Endodermal cell (in vitro differentiated cells): ENCODE measurements around the gene TTC28. TPM values are rescaled to one million over a fixed set of nuclear protein-coding genes. Genes with fewer than 3 reads are reported as not detected.

Experiments
- DNase-seq: peaks from one replicate; pipeline ENCODE4 v3.0.0-alpha.2; 2017
- H3K27ac ChIP-seq: 2 replicates; pipeline ENCODE4 v1.5.1; 2013; ENCODE audit warnings: mild to moderate bottlenecking, low read depth, low read length, moderate library complexity
- H3K27me3 ChIP-seq: 2 replicates; pipeline ENCODE4 v1.6.1; 2013; ENCODE audit warnings: mild to moderate bottlenecking, low read length, moderate library complexity; ENCODE audit not compliant: insufficient read depth, control insufficient read depth, poor library complexity, severe bottlenecking
- H3K36me3 ChIP-seq: 2 replicates; pipeline ENCODE4 v1.7.0; 2013; ENCODE audit warnings: mild to moderate bottlenecking, low read length, moderate library complexity; ENCODE audit not compliant: control insufficient read depth, insufficient read depth
- H3K4me1 ChIP-seq: one replicate; pipeline ENCODE4 v1.7.0; 2013; ENCODE audit warnings: low read length; ENCODE audit not compliant: control insufficient read depth, insufficient read depth
- H3K4me3 ChIP-seq: 2 replicates; pipeline ENCODE4 v1.5.1; 2013; ENCODE audit warnings: mild to moderate bottlenecking, low read length, moderate library complexity
- H3K9ac ChIP-seq: 2 replicates; pipeline ENCODE4 v1.6.1; 2013; ENCODE audit warnings: mild to moderate bottlenecking, low read length, moderate library complexity; ENCODE audit not compliant: poor library complexity, severe bottlenecking; ENCODE audit errors: extremely low read depth
- H3K9me3 ChIP-seq: 2 replicates; pipeline ENCODE4 v1.6.1; 2013; ENCODE audit warnings: mild to moderate bottlenecking, low read length, moderate library complexity; ENCODE audit not compliant: control insufficient read depth
- H3K27ac Mint-ChIP-seq: 2 replicates; pipeline ENCODE4 v1.8.0; 2020; ENCODE audit warnings: mixed read lengths
- H3K27me3 Mint-ChIP-seq: 2 replicates; pipeline ENCODE4 v1.8.0; 2021; ENCODE audit warnings: mild to moderate bottlenecking, mixed read lengths; ENCODE audit not compliant: insufficient read depth
- H3K36me3 Mint-ChIP-seq: 2 replicates; pipeline ENCODE4 v1.8.0; 2020; ENCODE audit warnings: low read depth, mixed read lengths
- H3K4me1 Mint-ChIP-seq: 2 replicates; pipeline ENCODE4 v1.8.0; 2020; ENCODE audit warnings: mixed read lengths
- H3K4me3 Mint-ChIP-seq: 2 replicates; pipeline ENCODE4 v1.8.0; 2020; ENCODE audit warnings: mild to moderate bottlenecking, moderate library complexity, mixed read lengths
- H3K9me3 Mint-ChIP-seq: 2 replicates; pipeline ENCODE4 v1.8.0; 2020; ENCODE audit warnings: mild to moderate bottlenecking, mixed read lengths
- CTCF ChIP-seq: fragments of 200-600 bp; sonication (generic); conservative IDR thresholded peaks from 2 replicates; pipeline ENCODE4 v1.5.0; 2021; ENCODE audit warnings: antibody characterized with exemption, mild to moderate bottlenecking
- WGBS, 2 experiments: methylation state at CpG; one replicate each; pipeline versions ENCODE4 v1.1.5 to v1.1.7; 2013; ENCODE audit warnings: missing lambda C conversion rate in 2 of 2, mixed read lengths in 1 of 2; ENCODE audit not compliant: insufficient coverage in 1 of 2, insufficient read length in 1 of 2; 5-methylcytosine and 5-hydroxymethylcytosine counted together
- total RNA-seq, 2 donors: library from RNA; stranded (reverse); fragmentation: NEBNext Ultra II Directional in 1 of 2; extraction: Animal tissue kit (Norgen Biotek cat#: 25700) in 1 of 2; gene quantifications; 2 replicates in 1 of 2; 3 replicates in 1 of 2; pipeline ENCODE4 v1.2.1, GENCODE V29; 2021

Gene TTC28
- total RNA-seq, 2 donors from 2014 or later: 28.6 to 34.0 TPM

- Histone ChIP-seq H3K4me1 (no peaks in the 10 kb centered on the region), H3K9me3 (no peaks in the 10 kb centered on the region), H3K27me3 (no peaks in the 10 kb centered on the region), H3K9ac (no peak overlapping the region), H3K36me3 (no peaks in the 10 kb centered on the region), H3K4me3 (no peak overlapping the region), H3K27ac (no peak overlapping the region)
- no peak for DNase-seq
- Mint-ChIP-seq H3K36me3 (no peaks in the 10 kb centered on the region), H3K27me3 (no peaks in the 10 kb centered on the region), H3K27ac (no peak overlapping the region), H3K9me3 (no peaks in the 10 kb centered on the region), H3K4me3 (no peak overlapping the region), H3K4me1 (peaks cover 4% of the 10 kb centered on the region)
- TF ChIP-seq CTCF: no peak
- 100% methylated on average over 2 of the region's 2 CpGs; no CpG with 5 or more reads in 1 of the 2 experiments for WGBS, 2 experiments
These were observed 419.8 kb downstream of the TTC28 start for GRCh38 chr22:28259774-28260312.

GRCh38 chr22:28254396-28254795 is 425.2 kb downstream of the TTC28 start:
- no peaks in the 10 kb centered on the region for H3K36me3 Mint-ChIP-seq
- WGBS, 2 experiments: 95 to 100% methylated on average over 1 of the region's 1 CpG
- no peak overlapping the region for H3K27ac Mint-ChIP-seq

GRCh38 chr22:28252539-28252938 is 427.1 kb downstream of the TTC28 start:
- DNase-seq: no peak
- 91% methylated on average over 2 of the region's 2 CpGs; no CpG with 5 or more reads in 1 of the 2 experiments for WGBS, 2 experiments
- Histone ChIP-seq H3K27ac (no peak overlapping the region), H3K27me3 (no peaks in the 10 kb centered on the region), H3K9ac (no peak overlapping the region), H3K4me1 (peaks cover 5% of the 10 kb centered on the region), H3K9me3 (no peaks in the 10 kb centered on the region), H3K36me3 (no peaks in the 10 kb centered on the region), H3K4me3 (no peak overlapping the region)
- H3K27me3 Mint-ChIP-seq: peaks cover 3% of the 10 kb centered on the region
- H3K9me3 Mint-ChIP-seq: no peaks in the 10 kb centered on the region
- H3K36me3 Mint-ChIP-seq: no peaks in the 10 kb centered on the region
- TF ChIP-seq CTCF: no peak
- H3K27ac Mint-ChIP-seq: no peak overlapping the region
- peaks cover 8% of the 10 kb centered on the region for H3K4me1 Mint-ChIP-seq
- no peak overlapping the region for H3K4me3 Mint-ChIP-seq

More at GRCh38 chr22:28254396-28254795, 425.2 kb downstream of the TTC28 start:
- no peak overlapping the region for H3K9ac ChIP-seq
- H3K36me3 ChIP-seq: no peaks in the 10 kb centered on the region
- H3K4me3 Mint-ChIP-seq: no peak overlapping the region
- no peak for DNase-seq
- H3K9me3 ChIP-seq: no peaks in the 10 kb centered on the region
- H3K27me3 Mint-ChIP-seq: no peaks in the 10 kb centered on the region
- peaks cover 5% of the 10 kb centered on the region for H3K4me1 ChIP-seq
- H3K4me1 Mint-ChIP-seq: peaks cover 7% of the 10 kb centered on the region
- no peak overlapping the region for H3K27ac ChIP-seq
- no peaks in the 10 kb centered on the region for H3K9me3 Mint-ChIP-seq
- H3K4me3 ChIP-seq: no peak overlapping the region
- no peak for TF ChIP-seq CTCF
- no peaks in the 10 kb centered on the region for H3K27me3 ChIP-seq
